HepG2 (cell line): ENCODE measurements around the gene PCNP. TPM values are rescaled to one million over a fixed set of nuclear protein-coding genes. Genes with fewer than 3 reads are reported as not detected.
A peak's percentile ranks its signal among the peaks of the same experiment; 100 is the strongest.

Experiments used
- ATM ChIP-seq: fragments of 450-650 bp; IDR thresholded peaks from 2 replicates; pipeline ENCODE4 v1.7.1; 2017; ENCODE audit warnings: mild to moderate bottlenecking, borderline replicate concordance
- DMAP1 ChIP-seq: IDR thresholded peaks from 2 replicates; pipeline ENCODE4 v1.6.1; 2016
- E2F1 ChIP-seq: sonication (generic); formaldehyde crosslinking; IDR thresholded peaks from 2 replicates; pipeline ENCODE4 v1.5.0; 2020; ENCODE audit warnings: missing genetic modification reagents
- E2F5 ChIP-seq: sonication (generic); formaldehyde crosslinking; conservative IDR thresholded peaks from 2 replicates; pipeline ENCODE4 v1.4.0; 2020; ENCODE audit warnings: missing genetic modification reagents
- GZF1 ChIP-seq: sonication (generic); formaldehyde crosslinking; IDR thresholded peaks from 2 replicates; pipeline ENCODE4 v1.5.1; 2020; ENCODE audit warnings: mild to moderate bottlenecking, missing genetic modification reagents
- JUND ChIP-seq: sonication (generic); formaldehyde crosslinking; IDR thresholded peaks from 2 replicates; pipeline ENCODE4 v1.8.0; 2022; ENCODE audit warnings: mild to moderate bottlenecking, missing genetic modification reagents
- MAFG ChIP-seq: sonication (generic); formaldehyde crosslinking; IDR thresholded peaks from 2 replicates; pipeline ENCODE4 v1.5.1; 2020; ENCODE audit warnings: mild to moderate bottlenecking, missing genetic modification reagents
- MXD1 ChIP-seq: sonication (generic); formaldehyde crosslinking; IDR thresholded peaks from 2 replicates; pipeline ENCODE4 v1.4.0; 2020; ENCODE audit warnings: mild to moderate bottlenecking, missing genetic modification reagents
- NFE2 ChIP-seq: sonication (generic); formaldehyde crosslinking; IDR thresholded peaks from 2 replicates; pipeline ENCODE4 v1.4.0; 2020; ENCODE audit warnings: missing genetic modification reagents
- REL ChIP-seq: sonication (generic); formaldehyde crosslinking; conservative IDR thresholded peaks from 2 replicates; pipeline ENCODE4 v1.8.0; 2022; ENCODE audit warnings: mild to moderate bottlenecking, missing genetic modification reagents, moderate library complexity
- SMARCE1 ChIP-seq: fragments of 450-650 bp; IDR thresholded peaks from 2 replicates; pipeline ENCODE4 v1.6.1; 2017; ENCODE audit warnings: borderline replicate concordance
- SUZ12 ChIP-seq: fragments of 150-350 bp; IDR thresholded peaks from 2 replicates; pipeline ENCODE4 v1.6.1; 2014; ENCODE audit warnings: low read depth, low read length
- TAF1 ChIP-seq: sonication (generic); formaldehyde crosslinking; IDR thresholded peaks from 2 replicates; pipeline ENCODE4 v1.4.0; 2020; ENCODE audit warnings: missing genetic modification reagents
- TBL1XR1 ChIP-seq: fragments of 150-350 bp; IDR thresholded peaks from 2 replicates; pipeline ENCODE4 v1.6.1; 2014; ENCODE audit warnings: borderline replicate concordance, low read length; ENCODE audit not compliant: partially characterized antibody
- THAP7 ChIP-seq: sonication (generic); formaldehyde crosslinking; IDR thresholded peaks from 2 replicates; pipeline ENCODE4 v1.8.1; 2023; ENCODE audit warnings: mild to moderate bottlenecking, missing genetic modification reagents
- ZBTB43 ChIP-seq: sonication (generic); formaldehyde crosslinking; conservative IDR thresholded peaks from 2 replicates; pipeline ENCODE4 v1.4.0; 2020; ENCODE audit warnings: missing genetic modification reagents
- ZNF274 ChIP-seq: sonication (generic); formaldehyde crosslinking; IDR thresholded peaks from 2 replicates; pipeline ENCODE4 v1.5.1; 2020; ENCODE audit warnings: mild to moderate bottlenecking, missing genetic modification reagents
- ZNF33A ChIP-seq: sonication (generic); formaldehyde crosslinking; IDR thresholded peaks from 2 replicates; pipeline ENCODE4 v1.5.1; 2020; ENCODE audit warnings: missing genetic modification reagents, mild to moderate bottlenecking, moderate library complexity, borderline replicate concordance
- ZNF597 ChIP-seq: sonication (generic); formaldehyde crosslinking; IDR thresholded peaks from 2 replicates; pipeline ENCODE4 v1.5.0; 2020; ENCODE audit warnings: missing genetic modification reagents
- ZNF75D ChIP-seq: sonication (generic); formaldehyde crosslinking; IDR thresholded peaks from 2 replicates; pipeline ENCODE4 v1.8.1; 2023; ENCODE audit warnings: missing genetic modification reagents, mild to moderate bottlenecking, borderline replicate concordance
- ZNF780A ChIP-seq: sonication (generic); formaldehyde crosslinking; IDR thresholded peaks from 2 replicates; pipeline ENCODE4 v1.8.0; 2022; ENCODE audit warnings: mild to moderate bottlenecking, missing genetic modification reagents, moderate library complexity
- polyA plus RNA-seq, 8 experiments: library from polyadenylated mRNA; depleted of rRNA in 3 of 8; stranded (reverse) in 7 of 8; unstranded in 1 of 8; fragments of >200 nt; fragmentation: Illumina TruSeq in 4 of 8; extraction: Trizol in 4 of 8; gene quantifications; 2 replicates each; pipeline versions ENCODE4 v1.2.1 to v1.2.3, GENCODE V29; 2011 to 2016; ENCODE audit warnings: low read depth in 4 of 8, missing spikeins in 1 of 8, mixed read lengths in 1 of 8; ENCODE audit not compliant: insufficient read depth in 1 of 8
- total RNA-seq, 5 experiments: library from RNA; depleted of rRNA; stranded (reverse); fragments of >200 nt; fragmentation: Illumina TruSeq; extraction: Trizol; gene quantifications; 2 replicates each; pipeline ENCODE4 v1.2.3, GENCODE V29; 2016; ENCODE audit warnings: low read depth in 1 of 5

Gene PCNP
- total and polyA plus RNA-seq, 2 of the 13 experiments (the other 11 are each of a cell fraction or from before 2014, with no cell fraction given) = 44.1 to 78.2 TPM

GRCh38 chr3:101574388-101575112, 570 bp downstream of the PCNP start (continued):
- TF ChIP-seq SUZ12 (no peak), TAF1 (CRISPR knock-in tag) (peak; percentile 56; the same call in 1 of the 2 replicates), ZNF597 (CRISPR knock-in tag) (no peak), E2F5 (CRISPR knock-in tag) (no peak), ZNF780A (CRISPR knock-in tag) (no peak), MAFG (0 out of 2 replicates have a peak, but pooled peaks have one; percentile 14), E2F1 (no peak), ZNF75D (peak; percentile 75), ATM (no peak), GZF1 (CRISPR knock-in tag) (peak; percentile 82), TBL1XR1 (no peak), NFE2 (CRISPR knock-in tag) (no peak), ZBTB43 (CRISPR knock-in tag) (no peak), SMARCE1 (no peak), ZNF33A (CRISPR knock-in tag) (no peak), THAP7 (CRISPR knock-in tag) (no peak), ZNF274 (peak; percentile 11; the same call in 1 of the 2 replicates), JUND (CRISPR knock-in tag) (no peak), REL (CRISPR knock-in tag) (no peak), MXD1 (CRISPR knock-in tag) (peak; percentile 78; the same call in 1 of the 2 replicates), DMAP1 (no peak; the same call in 1 of the 2 replicates)
